Peyer's patch (tissue), 4 donors: ENCODE results near the gene PPP4R3A. TPM values are rescaled to one million over a fixed set of nuclear protein-coding genes. Genes with fewer than 3 reads are reported as not detected.

Experiments used
- DNase-seq, 3 donors: peaks; one replicate each; pipeline ENCODE4 v3.0.0-alpha.2; 2017 to 2019
- H3K27ac ChIP-seq, 4 donors: fragments of 200-600 bp; sonication (generic); one replicate each; pipeline ENCODE4 v1.5.1; 2016 to 2019
- H3K27me3 ChIP-seq, 2 donors: fragments of 200-600 bp; sonication (generic); one replicate each; pipeline ENCODE4 v1.5.1; 2019
- H3K36me3 ChIP-seq, 3 donors: fragments of 200-600 bp; sonication (generic); one replicate each; pipeline ENCODE4 v1.5.1; 2016 to 2019
- H3K4me1 ChIP-seq, 4 donors: fragments of 200-600 bp; sonication (generic); one replicate each; pipeline ENCODE4 v1.5.1; 2016 to 2019
- H3K4me3 ChIP-seq, 4 donors: fragments of 200-600 bp; sonication (generic); 1 replicate in 3 of 4; 2 replicates in 1 of 4; pipeline ENCODE4 v1.5.1; 2016 to 2019; ENCODE audit warnings: mild to moderate bottlenecking in 1 of 4
- H3K9me3 ChIP-seq, 4 donors: fragments of 200-600 bp; sonication (generic); one replicate each; pipeline ENCODE4 v1.5.1; 2016 to 2019; ENCODE audit warnings: mild to moderate bottlenecking in 1 of 4
- CTCF ChIP-seq, 6 experiments: fragments of 450-650 bp in 4 of 6; fragments of 200-600 bp in 2 of 6; sonication (generic) in 1 of 6; IDR thresholded peaks; one replicate each; pipeline ENCODE4 v1.5.1; 2017 to 2019; ENCODE audit warnings: antibody characterized with exemption in 6 of 6, mild to moderate bottlenecking in 3 of 6, moderate library complexity in 1 of 6
- POLR2A ChIP-seq, 2 donors: fragments of 450-650 bp; IDR thresholded peaks; one replicate each; pipeline ENCODE4 v1.5.1; 2017; ENCODE audit warnings: antibody characterized with exemption in 2 of 2, mild to moderate bottlenecking in 2 of 2, moderate library complexity in 2 of 2
- total RNA-seq, 4 donors: library from RNA; depleted of rRNA; stranded (reverse); fragments of >200 nt; gene quantifications; one replicate each; pipeline ENCODE4 v1.1.0, GENCODE V29; 2016

PPP4R3A gene
- total RNA-seq, 4 donors from 2014 or later = 103 to 194 (median 116) TPM

GRCh38 chr14:91482263-91483013, 27.7 kb downstream of the PPP4R3A start:
- TF ChIP-seq CTCF (IDR thresholded peaks at IDR 0.05) (no peak), POLR2A (IDR thresholded peaks at IDR 0.05) (no peak)
- Histone ChIP-seq H3K36me3 (peaks cover 0 to 78% (median 0%) of the 10 kb centered on the region in 3 donors), H3K4me3 (no peak overlapping the region), H3K27me3 (no peaks in the 10 kb centered on the region), H3K9me3 (no peaks in the 10 kb centered on the region), H3K4me1 (peaks cover 0 to 5% (median 0%) of the 10 kb centered on the region in 4 donors), H3K27ac (peak overlapping the region in 1 of 4 donors; percentile 12)
- no peak for DNase-seq

GRCh38 chr14:91477388-91477787, 32.7 kb downstream of the PPP4R3A start:
- Histone ChIP-seq H3K27me3 (no peaks in the 10 kb centered on the region), H3K36me3 (peaks cover 0 to 98% (median 0%) of the 10 kb centered on the region in 3 donors), H3K4me1 (peaks cover 0 to under 1% (median 0%) of the 10 kb centered on the region in 4 donors), H3K4me3 (no peak overlapping the region), H3K27ac (no peak overlapping the region), H3K9me3 (no peaks in the 10 kb centered on the region)
- no peak for DNase-seq
- TF ChIP-seq POLR2A (IDR thresholded peaks at IDR 0.05) = no peak
- no peak for TF ChIP-seq CTCF (IDR thresholded peaks at IDR 0.05)

GRCh38 chr14:91473046-91473445, 37.1 kb downstream of the PPP4R3A start:
- no peak for TF ChIP-seq POLR2A (IDR thresholded peaks at IDR 0.05)
- TF ChIP-seq CTCF (IDR thresholded peaks at IDR 0.05) = no peak
- Histone ChIP-seq H3K27me3 (no peaks in the 10 kb centered on the region), H3K27ac (no peak overlapping the region), H3K9me3 (no peaks in the 10 kb centered on the region), H3K4me1 (no peaks in the 10 kb centered on the region), H3K4me3 (no peak overlapping the region), H3K36me3 (peaks cover 0 to 97% (median 0%) of the 10 kb centered on the region in 3 donors)
- no peak for DNase-seq

GRCh38 chr14:91470216-91470615, 39.9 kb downstream of the PPP4R3A start:
- Histone ChIP-seq H3K4me3 (no peak overlapping the region), H3K36me3 (peaks cover 0 to 84% (median 0%) of the 10 kb centered on the region in 3 donors), H3K4me1 (no peaks in the 10 kb centered on the region), H3K27me3 (no peaks in the 10 kb centered on the region), H3K9me3 (no peaks in the 10 kb centered on the region), H3K27ac (no peak overlapping the region)
- no peak for DNase-seq
- no peak for TF ChIP-seq POLR2A (IDR thresholded peaks at IDR 0.05)
- no peak for TF ChIP-seq CTCF (IDR thresholded peaks at IDR 0.05)

- DNase-seq = no peak
- no peaks in the 10 kb centered on the region for H3K9me3 ChIP-seq
- TF ChIP-seq POLR2A (IDR thresholded peaks at IDR 0.05) (no peak), CTCF (IDR thresholded peaks at IDR 0.05) (no peak)
- H3K27me3 ChIP-seq = no peaks in the 10 kb centered on the region
- H3K4me3 ChIP-seq = no peak overlapping the region
- H3K36me3 ChIP-seq = peaks cover 0 to 86% (median 0%) of the 10 kb centered on the region in 3 donors
- no peak overlapping the region for H3K27ac ChIP-seq
- H3K4me1 ChIP-seq = no peaks in the 10 kb centered on the region
Measured at GRCh38 chr14:91466192-91466591, 43.9 kb downstream of the PPP4R3A start.
